ENCODE results near the gene APOO.

GRCh38 chrX:23901805-23902204 is 5.9 kb downstream of the APOO start:
- TF ChIP-seq, protein P1, sequence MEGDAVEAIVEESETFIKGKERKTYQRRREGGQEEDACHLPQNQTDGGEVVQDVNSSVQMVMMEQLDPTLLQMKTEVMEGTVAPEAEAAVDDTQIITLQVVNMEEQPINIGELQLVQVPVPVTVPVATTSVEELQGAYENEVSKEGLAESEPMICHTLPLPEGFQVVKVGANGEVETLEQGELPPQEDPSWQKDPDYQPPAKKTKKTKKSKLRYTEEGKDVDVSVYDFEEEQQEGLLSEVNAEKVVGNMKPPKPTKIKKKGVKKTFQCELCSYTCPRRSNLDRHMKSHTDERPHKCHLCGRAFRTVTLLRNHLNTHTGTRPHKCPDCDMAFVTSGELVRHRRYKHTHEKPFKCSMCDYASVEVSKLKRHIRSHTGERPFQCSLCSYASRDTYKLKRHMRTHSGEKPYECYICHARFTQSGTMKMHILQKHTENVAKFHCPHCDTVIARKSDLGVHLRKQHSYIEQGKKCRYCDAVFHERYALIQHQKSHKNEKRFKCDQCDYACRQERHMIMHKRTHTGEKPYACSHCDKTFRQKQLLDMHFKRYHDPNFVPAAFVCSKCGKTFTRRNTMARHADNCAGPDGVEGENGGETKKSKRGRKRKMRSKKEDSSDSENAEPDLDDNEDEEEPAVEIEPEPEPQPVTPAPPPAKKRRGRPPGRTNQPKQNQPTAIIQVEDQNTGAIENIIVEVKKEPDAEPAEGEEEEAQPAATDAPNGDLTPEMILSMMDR (IDR thresholded peaks at IDR 0.05; ENCODE audit: low read length), result peak; percentile 46
- no peak for TF ChIP-seq EZH2 (IDR thresholded peaks at IDR 0.05; ENCODE audit: borderline replicate concordance, low read length)

Measured in OCI-LY1 (cell line).